Liver (tissue), 3 donors: ENCODE results near the gene WWC2.

Experiments
- CTCF ChIP-seq: fragments of 150-350 bp; IDR thresholded peaks from 2 replicates; pipeline ENCODE4 v1.5.1; 2017; ENCODE audit warnings: improper control_type of control experiment, low read depth, low read length; ENCODE audit not compliant: missing input control
- EGR1 ChIP-seq, 2 donors: IDR thresholded peaks; 2 replicates each; pipeline ENCODE4 v1.6.1; 2016 to 2018; ENCODE audit warnings: antibody characterized with exemption in 2 of 2, low read depth in 2 of 2
- FOXA2 ChIP-seq: IDR thresholded peaks from 2 replicates; pipeline ENCODE4 v1.6.1; 2016; ENCODE audit warnings: antibody characterized with exemption
- GABPA ChIP-seq, 2 donors: IDR thresholded peaks in 1 of 2; conservative IDR thresholded peaks in 1 of 2; 2 replicates each; pipeline ENCODE4 v1.6.1; 2016; ENCODE audit warnings: antibody characterized with exemption in 2 of 2, mild to moderate bottlenecking in 1 of 2, moderate library complexity in 1 of 2
- NR2F2 ChIP-seq: IDR thresholded peaks from 2 replicates; pipeline ENCODE4 v1.6.1; 2016; ENCODE audit warnings: antibody characterized with exemption
- RAD21 ChIP-seq, 2 donors: IDR thresholded peaks; 2 replicates each; pipeline ENCODE4 v1.6.1; 2016; ENCODE audit warnings: antibody characterized with exemption in 2 of 2, mild to moderate bottlenecking in 2 of 2
- REST ChIP-seq: IDR thresholded peaks from 2 replicates; pipeline ENCODE4 v1.6.1; 2016; ENCODE audit warnings: antibody characterized with exemption, mild to moderate bottlenecking
- TAF1 ChIP-seq: conservative IDR thresholded peaks from 2 replicates; pipeline ENCODE4 v1.6.1; 2016; ENCODE audit warnings: antibody characterized with exemption, mild to moderate bottlenecking
- YY1 ChIP-seq: IDR thresholded peaks from 2 replicates; pipeline ENCODE4 v1.6.1; 2016; ENCODE audit warnings: antibody characterized with exemption, mild to moderate bottlenecking
- ZBTB33 ChIP-seq: IDR thresholded peaks from 2 replicates; pipeline ENCODE4 v1.6.1; 2016; ENCODE audit warnings: antibody characterized with exemption
- donor health status: healthy.
- donor health status: healthy.

GRCh38 chr4:183348136-183348535, 249.1 kb downstream of the WWC2 start:
- TF ChIP-seq CTCF (no peak), ZBTB33 (no peak), REST (no peak), TAF1 (no peak), FOXA2 (no peak), EGR1 (IDR thresholded peaks at IDR 0.05; ENCODE audit: low read depth in 2 of 2) (no peak), NR2F2 (no peak), RAD21 (IDR thresholded peaks at IDR 0.05) (no peak), YY1 (no peak), GABPA (IDR thresholded peaks at IDR 0.05 in 1 of 2, conservative IDR thresholded peaks at IDR 0.05 in 1 of 2) (no peak)
